GM10266 (cell line): Measurements from ENCODE around the gene TAF1B.

Experiments
- DNase-seq: peaks from one replicate; pipeline ENCODE4 v3.0.0; 2012; ENCODE audit errors: extremely low spot score
- TF ChIP-seq, protein P1 (sequence below): IDR thresholded peaks from 2 replicates; pipeline ENCODE4 v1.5.1; 2012; ENCODE audit warnings: mild to moderate bottlenecking, low read depth; ENCODE audit not compliant: control insufficient read depth, insufficient read depth; ENCODE audit errors: missing control alignments

TAF1B gene

DNA sequence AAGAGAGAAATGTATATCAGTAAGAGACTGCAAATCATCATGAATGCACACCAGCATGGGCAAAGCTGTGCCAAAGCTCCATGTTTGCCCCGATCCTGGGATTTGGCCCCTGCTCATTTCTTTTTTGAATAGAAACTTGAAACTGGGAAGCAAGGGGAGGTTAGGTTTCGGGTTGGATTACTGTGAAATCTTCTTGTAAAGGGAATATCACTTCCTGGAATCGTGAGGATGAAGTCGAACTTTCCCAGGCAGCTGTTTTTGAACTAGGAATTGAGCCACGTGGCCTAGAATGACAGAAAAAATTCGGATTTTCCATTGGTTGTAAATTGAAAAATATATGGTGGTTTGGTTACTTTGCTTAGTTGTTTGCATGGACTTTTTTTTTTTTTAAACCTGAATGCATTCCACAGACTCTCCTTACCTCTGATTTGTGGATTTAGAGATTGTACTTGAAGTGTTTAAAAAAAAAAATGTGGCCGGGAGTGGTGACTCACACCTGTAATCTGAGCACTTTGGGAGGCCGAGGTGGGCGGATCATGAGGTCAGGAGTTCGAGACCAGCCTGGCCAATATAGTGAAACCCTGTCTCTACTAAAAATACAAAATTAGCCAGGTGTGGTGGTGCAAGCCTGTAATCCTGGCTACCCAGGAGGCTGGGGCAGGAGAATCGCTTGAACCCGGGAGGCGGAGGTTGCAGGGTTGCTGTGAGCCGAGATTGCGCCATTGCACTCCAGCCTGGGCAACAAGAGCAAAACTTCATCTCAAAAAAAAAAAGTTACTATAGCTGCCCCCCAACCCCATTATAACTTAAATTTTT is 140.3 kb downstream of the TAF1B start:
- DNase-seq: no peak

More for the DNA sequence above, 140.3 kb downstream of the TAF1B start:
- TF ChIP-seq, protein P1, sequence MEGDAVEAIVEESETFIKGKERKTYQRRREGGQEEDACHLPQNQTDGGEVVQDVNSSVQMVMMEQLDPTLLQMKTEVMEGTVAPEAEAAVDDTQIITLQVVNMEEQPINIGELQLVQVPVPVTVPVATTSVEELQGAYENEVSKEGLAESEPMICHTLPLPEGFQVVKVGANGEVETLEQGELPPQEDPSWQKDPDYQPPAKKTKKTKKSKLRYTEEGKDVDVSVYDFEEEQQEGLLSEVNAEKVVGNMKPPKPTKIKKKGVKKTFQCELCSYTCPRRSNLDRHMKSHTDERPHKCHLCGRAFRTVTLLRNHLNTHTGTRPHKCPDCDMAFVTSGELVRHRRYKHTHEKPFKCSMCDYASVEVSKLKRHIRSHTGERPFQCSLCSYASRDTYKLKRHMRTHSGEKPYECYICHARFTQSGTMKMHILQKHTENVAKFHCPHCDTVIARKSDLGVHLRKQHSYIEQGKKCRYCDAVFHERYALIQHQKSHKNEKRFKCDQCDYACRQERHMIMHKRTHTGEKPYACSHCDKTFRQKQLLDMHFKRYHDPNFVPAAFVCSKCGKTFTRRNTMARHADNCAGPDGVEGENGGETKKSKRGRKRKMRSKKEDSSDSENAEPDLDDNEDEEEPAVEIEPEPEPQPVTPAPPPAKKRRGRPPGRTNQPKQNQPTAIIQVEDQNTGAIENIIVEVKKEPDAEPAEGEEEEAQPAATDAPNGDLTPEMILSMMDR: no peak
